ENCODE measurements around the gene YTHDC2.

The YTHDC2 gene

GRCh38 chr5:113520429-113520828, 6.9 kb downstream of the YTHDC2 start:
- peak; percentile 42 for DNase-seq (ENCODE audit: low spot score)

- no peak for DNase-seq (ENCODE audit: low spot score)
Observed at GRCh38 chr5:113520899-113521298, 7.4 kb downstream of the YTHDC2 start.

- DNase-seq (ENCODE audit: low spot score) = no peak
Observed at GRCh38 chr5:113523168-113523567, 9.7 kb downstream of the YTHDC2 start.

- DNase-seq (ENCODE audit: low spot score) = no peak
Observed at GRCh38 chr5:113524927-113525326, 11.4 kb downstream of the YTHDC2 start.

- DNase-seq (ENCODE audit: low spot score) = peak; percentile 19
Observed at GRCh38 chr5:113526421-113526820, 12.9 kb downstream of the YTHDC2 start.

- DNase-seq (ENCODE audit: low spot score) = no peak
Observed at GRCh38 chr5:113527746-113528145, 14.3 kb downstream of the YTHDC2 start.

- no peak for DNase-seq (ENCODE audit: low spot score)
Observed at GRCh38 chr5:113531481-113532159, 18.1 kb downstream of the YTHDC2 start.

- DNase-seq (ENCODE audit: low spot score) = no peak
Observed at GRCh38 chr5:113538313-113538712, 24.8 kb downstream of the YTHDC2 start.

GRCh38 chr5:113546703-113547183, 33.2 kb downstream of the YTHDC2 start:
- DNase-seq (ENCODE audit: low spot score) = peak; percentile 44

GRCh38 chr5:113548396-113548795, 34.9 kb downstream of the YTHDC2 start:
- no peak for DNase-seq (ENCODE audit: low spot score)

GRCh38 chr5:113552137-113552536, 38.6 kb downstream of the YTHDC2 start:
- no peak for DNase-seq (ENCODE audit: low spot score)

GRCh38 chr5:113552620-113553019, 39.1 kb downstream of the YTHDC2 start:
- DNase-seq (ENCODE audit: low spot score) = no peak

- DNase-seq (ENCODE audit: low spot score) = no peak
Observed at GRCh38 chr5:113562828-113563400, 49.4 kb downstream of the YTHDC2 start.

GRCh38 chr5:113569396-113569795, 55.9 kb downstream of the YTHDC2 start:
- DNase-seq (ENCODE audit: low spot score) = no peak

GRCh38 chr5:113572716-113573115, 59.2 kb downstream of the YTHDC2 start:
- no peak for DNase-seq (ENCODE audit: low spot score)

- DNase-seq (ENCODE audit: low spot score) = peak; percentile 52
Observed at GRCh38 chr5:113574417-113574816, 60.9 kb downstream of the YTHDC2 start.

- DNase-seq (ENCODE audit: low spot score) = no peak
Observed at GRCh38 chr5:113575074-113575473, 61.6 kb downstream of the YTHDC2 start.

GRCh38 chr5:113578091-113578490, 64.6 kb downstream of the YTHDC2 start:
- no peak for DNase-seq (ENCODE audit: low spot score)

- DNase-seq (ENCODE audit: low spot score) = no peak
Observed at GRCh38 chr5:113581388-113581787, 67.9 kb downstream of the YTHDC2 start.

- no peak for DNase-seq (ENCODE audit: low spot score)
Observed at GRCh38 chr5:113598150-113598549, 84.7 kb downstream of the YTHDC2 start.

GRCh38 chr5:113598926-113599325, 85.4 kb downstream of the YTHDC2 start:
- no peak for DNase-seq (ENCODE audit: low spot score)

- no peak for DNase-seq (ENCODE audit: low spot score)
Observed at GRCh38 chr5:113600255-113600905, 86.9 kb downstream of the YTHDC2 start.

GRCh38 chr5:113601423-113601822, 87.9 kb downstream of the YTHDC2 start:
- DNase-seq (ENCODE audit: low spot score) = no peak
